Astrocyte of the hippocampus (primary cell): Measurements from ENCODE around the gene SNUPN.

ENCODE experiments used
- DNase-seq: peaks from one replicate; pipeline ENCODE4 v3.0.0; 2011; ENCODE audit warnings: low read depth, low spot score

The SNUPN gene

GRCh38 chr15:75654201-75654907 lies 28.8 kb upstream of the SNUPN start:
- DNase-seq = no peak

- DNase-seq = no peak
Observed at GRCh38 chr15:75653347-75653913, 27.9 kb upstream of the SNUPN start.

- no peak for DNase-seq
Observed at GRCh38 chr15:75651810-75652543, 26.5 kb upstream of the SNUPN start.

- DNase-seq = no peak
Observed at GRCh38 chr15:75650908-75651809, 25.6 kb upstream of the SNUPN start.

- no peak for DNase-seq
Observed at GRCh38 chr15:75649848-75650247, 24.3 kb upstream of the SNUPN start.

GRCh38 chr15:75649045-75649761 lies 23.7 kb upstream of the SNUPN start:
- no peak for DNase-seq

- peak; percentile 70 for DNase-seq
Observed at GRCh38 chr15:75648156-75649000, 22.9 kb upstream of the SNUPN start.

- peak; percentile 94 for DNase-seq
Observed at GRCh38 chr15:75647370-75648155, 22.0 kb upstream of the SNUPN start, which contains the start of gene SNX33. SNX33 (plus strand) TSS chr15:75647912; CDS start chr15:75649103, 1,191 bp downstream.

GRCh38 chr15:75646944-75647364 lies 21.4 kb upstream of the SNUPN start:
- DNase-seq = no peak

GRCh38 chr15:75646112-75646943 lies 20.8 kb upstream of the SNUPN start:
- no peak for DNase-seq

GRCh38 chr15:75644376-75644775 lies 18.9 kb upstream of the SNUPN start:
- DNase-seq = no peak

GRCh38 chr15:75641603-75642002 lies 16.1 kb upstream of the SNUPN start:
- DNase-seq = no peak

GRCh38 chr15:75641179-75641503 lies 15.6 kb upstream of the SNUPN start:
- no peak for DNase-seq

- DNase-seq = peak; percentile 62
Observed at GRCh38 chr15:75640483-75641178, 15.1 kb upstream of the SNUPN start.

- peak; percentile 99 for DNase-seq
Observed at GRCh38 chr15:75639709-75640482, 14.4 kb upstream of the SNUPN start, which contains the start of gene IMP3. IMP3 (minus strand) TSS chr15:75640224; CDS start chr15:75640168, 56 bp downstream.

- peak; percentile 55 for DNase-seq
Observed at GRCh38 chr15:75639191-75639708, 13.7 kb upstream of the SNUPN start.
